GM12878 (cell line): ENCODE measurements around the gene SLC24A3. TPM values are rescaled to one million over a fixed set of nuclear protein-coding genes. Genes with fewer than 3 reads are reported as not detected.

ENCODE experiments used
- ATAC-seq: fragments of 200-7000 bp; cut with Tn5 transposase; 3 replicates; pipeline ENCODE4 v1.9.1; 2020; ENCODE audit warnings: mild to moderate bottlenecking, moderate library complexity
- BruUV-seq: library from RNA; stranded (reverse); fragments of 400-500 nt; replicated peaks from 2 replicates; lab custom pipeline; 2021; lab: Mats Ljungman, UMichigan
- CTCF ChIA-PET: fragments of 300-600 bp; sonication (Branson Sonifier 250); formaldehyde crosslinking; extraction: SDS; loops from one replicate; lab custom pipeline; 2021; ENCODE audit warnings: inconsistent platforms; lab: Yijun Ruan, JAX
- POLR2A ChIA-PET: fragments of 350-600 bp; formaldehyde crosslinking; extraction: SDS; loops from one replicate; lab custom pipeline; 2021; ENCODE audit warnings: inconsistent platforms; lab: Charles Lee
- RAD21 ChIA-PET: fragments of 300-600 bp; sonication (Branson Sonifier 250); formaldehyde crosslinking; loops from one replicate; lab custom pipeline; 2023; ENCODE audit warnings: antibody characterized with exemption; ENCODE audit not compliant: unreplicated experiment; lab: Charles Lee
- SMC1A ChIA-PET: fragments of 300-600 bp; sonication (Branson Sonifier 250); formaldehyde crosslinking; loops from one replicate; lab custom pipeline; 2023; ENCODE audit not compliant: unreplicated experiment, uncharacterized antibody; lab: Charles Lee
- DNase-seq: peaks from one replicate; pipeline ENCODE4 v3.0.0-alpha.2; 2011; ENCODE audit warnings: low read depth, low spot score
- FAIRE-seq: peaks from 3 replicates; lab custom pipeline; 2011; peaks lifted over from hg19 to GRCh38; lab: Jason Lieb, UNC
- H2AFZ ChIP-seq: 2 replicates; pipeline ENCODE4 v1.6.0; 2011; ENCODE audit warnings: low read depth, low read length, control low read depth; ENCODE audit not compliant: control insufficient read depth
- H3K27ac ChIP-seq: 2 replicates; pipeline ENCODE4 v1.5.1; 2011; ENCODE audit warnings: control low read depth; ENCODE audit not compliant: control insufficient read depth, insufficient read depth
- H3K27me3 ChIP-seq, 2 experiments: replicated peaks in 1 of 2; 2 replicates each; pipeline versions ENCODE4 v1.6.0 to v1.6.1; 2011; ENCODE audit warnings: low read length in 1 of 2; ENCODE audit not compliant: control insufficient read depth in 2 of 2, insufficient read depth in 2 of 2
- H3K36me3 ChIP-seq, 2 experiments: 2 replicates each; pipeline ENCODE4 v1.5.1; 2011; ENCODE audit warnings: low read length in 1 of 2; ENCODE audit not compliant: control insufficient read depth in 2 of 2, insufficient read depth in 2 of 2
- H3K4me1 ChIP-seq: 2 replicates; pipeline ENCODE4 v1.6.1; 2011; ENCODE audit warnings: mild to moderate bottlenecking, low read length, moderate library complexity, mixed read lengths; ENCODE audit not compliant: control insufficient read depth, insufficient read depth
- H3K4me2 ChIP-seq: 2 replicates; pipeline ENCODE4 v1.6.0; 2011; ENCODE audit warnings: control low read depth; ENCODE audit not compliant: control insufficient read depth, insufficient read depth
- H3K4me3 ChIP-seq: fragments of 200-600 bp; sonication (generic); 2 replicates; pipeline ENCODE4 v1.5.1; 2016
- H3K79me2 ChIP-seq: 2 replicates; pipeline ENCODE4 v1.6.0; 2011; ENCODE audit warnings: low read length; ENCODE audit not compliant: control insufficient read depth, insufficient read depth
- H3K9ac ChIP-seq: 2 replicates; pipeline ENCODE4 v1.8.0; 2011; ENCODE audit warnings: low read length, control low read depth, mixed read lengths; ENCODE audit not compliant: control insufficient read depth, insufficient read depth
- H3K9me3 ChIP-seq: replicated peaks from 3 replicates; pipeline ENCODE4 v1.5.1; 2011; ENCODE audit warnings: mild to moderate bottlenecking, low read length; ENCODE audit not compliant: control insufficient read depth, insufficient read depth
- H4K20me1 ChIP-seq: 2 replicates; pipeline ENCODE4 v1.6.0; 2011; ENCODE audit not compliant: control insufficient read depth, insufficient read depth
- BCL3 ChIP-seq: IDR thresholded peaks from 2 replicates; pipeline ENCODE4 v1.6.1; 2011; ENCODE audit warnings: borderline replicate concordance, low read depth, mild to moderate bottlenecking, moderate library complexity, low read length; ENCODE audit not compliant: insufficient read depth, poor library complexity, severe bottlenecking
- CREB1 ChIP-seq: IDR thresholded peaks from 2 replicates; pipeline ENCODE4 v1.6.1; 2012; ENCODE audit warnings: low read depth, mild to moderate bottlenecking, inconsistent platforms
- POLR2A ChIP-seq: IDR thresholded peaks from 2 replicates; pipeline ENCODE4 v1.6.1; 2011; ENCODE audit warnings: low read depth, mild to moderate bottlenecking, low read length
- ZZZ3 ChIP-seq: IDR thresholded peaks from 2 replicates; pipeline ENCODE4 v1.6.1; 2011; ENCODE audit warnings: low read depth; ENCODE audit not compliant: control insufficient read depth, insufficient read length
- WGBS: methylation state at CpG from one replicate; pipeline ENCODE4 v1.1.6; 2016; ENCODE audit warnings: low lambda C conversion rate; ENCODE audit not compliant: insufficient replicate concordance, insufficient coverage; ENCODE audit errors: missing lambda C conversion rate; 5-methylcytosine and 5-hydroxymethylcytosine counted together
- in situ Hi-C: fragments of 300-500 bp; cut with MboI; formaldehyde crosslinking; loops from 9 replicates; pipeline ENCODE4 v1.14.3; 2018; ENCODE audit warnings: mixed read lengths
- intact Hi-C: fragments of 100-400 bp; cut with micrococcal nuclease; formaldehyde crosslinking; loops from one replicate; pipeline ENCODE4 v1.14.2; 2022; ENCODE audit not compliant: unreplicated experiment
- polyA plus RNA-seq, 11 experiments: library from polyadenylated mRNA; depleted of rRNA in 4 of 11; unstranded in 6 of 11; stranded (reverse) in 5 of 11; fragments of >200 nt; fragmentation: Nextera tagmentation in 4 of 11; fragmentation: Illumina TruSeq in 1 of 11; extraction: Ambion mirVana in 4 of 11; extraction: Trizol in 1 of 11; gene quantifications; 1 replicate in 1 of 11; 2 replicates in 10 of 11; pipeline versions ENCODE4 v1.2.1 to v1.2.3, GENCODE V29; 2011 to 2016; ENCODE audit warnings: inconsistent platforms in 2 of 11, missing spikeins in 2 of 11, low read depth in 1 of 11
- total RNA-seq, 4 experiments: library from RNA; depleted of rRNA in 3 of 4; stranded (reverse); fragments of >200 nt in 3 of 4; fragmentation: Illumina TruSeq in 1 of 4; extraction: Trizol in 1 of 4; gene quantifications; 2 replicates each; pipeline versions ENCODE4 v1.2.1 to v1.2.3, GENCODE V29; 2013 to 2021
- TF ChIP-seq, protein P1 (sequence below): IDR thresholded peaks from 2 replicates; pipeline ENCODE4 v1.6.1; 2012; ENCODE audit warnings: low read length, inconsistent platforms
- TF ChIP-seq, protein P2 (sequence below): fragments of 450-650 bp; IDR thresholded peaks from 2 replicates; pipeline ENCODE4 v1.6.1; 2017; ENCODE audit warnings: mild to moderate bottlenecking, low read depth, inconsistent platforms; ENCODE audit not compliant: poor library complexity, severe bottlenecking
- TF ChIP-seq, protein P3 (sequence below): fragments of 450-650 bp; IDR thresholded peaks from 2 replicates; pipeline ENCODE4 v1.6.1; 2017; ENCODE audit warnings: borderline replicate concordance

SLC24A3 gene
- total and polyA plus RNA-seq, 10 of the 15 experiments (the other 5 are each of a cell fraction or from before 2014, with no cell fraction given) = 0.04 TPM; not detected in 9

DNA sequence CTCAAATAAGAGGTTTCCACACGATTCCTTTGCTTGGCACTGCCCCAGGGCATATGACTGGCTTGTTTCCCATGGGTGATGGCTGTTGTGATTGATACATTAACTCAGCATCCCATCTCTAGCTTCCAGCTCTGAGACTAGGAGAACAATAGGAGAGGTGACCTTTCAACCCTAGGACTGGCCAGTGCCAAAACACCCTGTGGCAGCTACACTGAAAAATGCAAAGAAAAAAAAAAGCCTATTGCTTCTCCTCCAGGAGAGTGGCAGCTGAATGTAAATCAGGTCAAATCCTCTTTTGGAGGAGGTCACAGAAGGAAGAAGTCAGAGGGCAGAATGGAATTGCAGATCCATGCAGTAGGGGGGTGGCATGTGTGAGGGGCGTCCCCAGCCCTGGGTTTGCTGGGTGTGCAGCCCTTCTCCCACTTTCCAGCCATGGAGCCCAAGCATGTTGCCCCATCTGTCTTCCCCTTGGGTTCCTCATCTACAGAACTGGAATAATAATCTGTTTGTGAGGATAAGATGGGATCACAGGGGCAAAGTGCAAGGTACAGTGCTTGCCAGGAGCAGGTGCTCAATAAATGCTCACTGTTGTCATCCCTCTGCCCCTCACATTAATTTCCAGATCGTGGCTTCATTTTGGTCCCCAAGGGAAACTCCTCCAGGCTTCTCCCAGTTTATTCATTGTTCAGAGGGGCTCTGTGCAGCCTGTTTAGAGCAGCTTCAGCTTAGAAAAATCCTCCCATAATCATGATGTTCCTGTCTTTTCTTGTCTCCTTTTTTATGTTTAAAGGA, 300.6 kb downstream of the SLC24A3 start (continued):
- TF ChIP-seq, protein P1, sequence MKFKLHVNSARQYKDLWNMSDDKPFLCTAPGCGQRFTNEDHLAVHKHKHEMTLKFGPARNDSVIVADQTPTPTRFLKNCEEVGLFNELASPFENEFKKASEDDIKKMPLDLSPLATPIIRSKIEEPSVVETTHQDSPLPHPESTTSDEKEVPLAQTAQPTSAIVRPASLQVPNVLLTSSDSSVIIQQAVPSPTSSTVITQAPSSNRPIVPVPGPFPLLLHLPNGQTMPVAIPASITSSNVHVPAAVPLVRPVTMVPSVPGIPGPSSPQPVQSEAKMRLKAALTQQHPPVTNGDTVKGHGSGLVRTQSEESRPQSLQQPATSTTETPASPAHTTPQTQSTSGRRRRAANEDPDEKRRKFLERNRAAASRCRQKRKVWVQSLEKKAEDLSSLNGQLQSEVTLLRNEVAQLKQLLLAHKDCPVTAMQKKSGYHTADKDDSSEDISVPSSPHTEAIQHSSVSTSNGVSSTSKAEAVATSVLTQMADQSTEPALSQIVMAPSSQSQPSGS = no peak

- Histone ChIP-seq H3K27ac (no peak overlapping the region), H3K27me3 (no peaks in the 10 kb centered on the region), H3K79me2 (no peaks in the 10 kb centered on the region), H3K9me3 (no peaks in the 10 kb centered on the region), H3K4me2 (no peak overlapping the region), H4K20me1 (no peaks in the 10 kb centered on the region), H3K4me3 (no peak overlapping the region), H2AFZ (no peak overlapping the region), H3K36me3 (no peaks in the 10 kb centered on the region), H3K4me1 (no peaks in the 10 kb centered on the region), H3K9ac (no peak overlapping the region)
- BruUV-seq = no TSS peak
- ChIA-PET SMC1A (no interaction called here), POLR2A (no interaction called here), CTCF (no interaction called here), RAD21 (no interaction called here)
- FAIRE-seq = no peak
- in situ Hi-C loops (no loop called here), intact Hi-C loops (no loop called here)
- WGBS = 7% methylated on average over 6 of the region's 6 CpGs
- DNase-seq = no peak
- no peak for TF ChIP-seq BCL3
- no peak for TF ChIP-seq POLR2A
- TF ChIP-seq ZZZ3 = no peak
- 0 out of 2 replicates have a peak, but pooled peaks have one; percentile 26 for TF ChIP-seq CREB1
- TF ChIP-seq, protein P2, sequence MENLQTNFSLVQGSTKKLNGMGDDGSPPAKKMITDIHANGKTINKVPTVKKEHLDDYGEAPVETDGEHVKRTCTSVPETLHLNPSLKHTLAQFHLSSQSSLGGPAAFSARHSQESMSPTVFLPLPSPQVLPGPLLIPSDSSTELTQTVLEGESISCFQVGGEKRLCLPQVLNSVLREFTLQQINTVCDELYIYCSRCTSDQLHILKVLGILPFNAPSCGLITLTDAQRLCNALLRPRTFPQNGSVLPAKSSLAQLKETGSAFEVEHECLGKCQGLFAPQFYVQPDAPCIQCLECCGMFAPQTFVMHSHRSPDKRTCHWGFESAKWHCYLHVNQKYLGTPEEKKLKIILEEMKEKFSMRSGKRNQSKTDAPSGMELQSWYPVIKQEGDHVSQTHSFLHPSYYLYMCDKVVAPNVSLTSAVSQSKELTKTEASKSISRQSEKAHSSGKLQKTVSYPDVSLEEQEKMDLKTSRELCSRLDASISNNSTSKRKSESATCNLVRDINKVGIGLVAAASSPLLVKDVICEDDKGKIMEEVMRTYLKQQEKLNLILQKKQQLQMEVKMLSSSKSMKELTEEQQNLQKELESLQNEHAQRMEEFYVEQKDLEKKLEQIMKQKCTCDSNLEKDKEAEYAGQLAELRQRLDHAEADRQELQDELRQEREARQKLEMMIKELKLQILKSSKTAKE = no peak
- TF ChIP-seq, protein P3, sequence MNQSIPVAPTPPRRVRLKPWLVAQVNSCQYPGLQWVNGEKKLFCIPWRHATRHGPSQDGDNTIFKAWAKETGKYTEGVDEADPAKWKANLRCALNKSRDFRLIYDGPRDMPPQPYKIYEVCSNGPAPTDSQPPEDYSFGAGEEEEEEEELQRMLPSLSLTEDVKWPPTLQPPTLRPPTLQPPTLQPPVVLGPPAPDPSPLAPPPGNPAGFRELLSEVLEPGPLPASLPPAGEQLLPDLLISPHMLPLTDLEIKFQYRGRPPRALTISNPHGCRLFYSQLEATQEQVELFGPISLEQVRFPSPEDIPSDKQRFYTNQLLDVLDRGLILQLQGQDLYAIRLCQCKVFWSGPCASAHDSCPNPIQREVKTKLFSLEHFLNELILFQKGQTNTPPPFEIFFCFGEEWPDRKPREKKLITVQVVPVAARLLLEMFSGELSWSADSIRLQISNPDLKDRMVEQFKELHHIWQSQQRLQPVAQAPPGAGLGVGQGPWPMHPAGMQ = no peak
- ATAC-seq = no peak
Measured at GRCh38 chr20:19515074-19515473, 302.6 kb downstream of the SLC24A3 start.
